Lung (tissue), 12 donors: ENCODE measurements around the gene RASL12. TPM values are rescaled to one million over a fixed set of nuclear protein-coding genes. Genes with fewer than 3 reads are reported as not detected.
"Not testable (repeated sequence)": the region's sequence is repeated elsewhere in the genome, so short reads cannot be mapped to it uniquely, and the experiment has no call there.

ENCODE experiments used
- ATAC-seq: fragments of 200-7000 bp; cut with Tn5 transposase; one replicate; pipeline ENCODE4 v1.9.1; 2020; ENCODE audit warnings: moderate number of reproducible peaks; ENCODE audit not compliant: insufficient read depth, low FRiP score
- DNase-seq, 3 donors: peaks; one replicate each; pipeline ENCODE4 v3.0.0-alpha.2; 2013 to 2017
- H3K27ac ChIP-seq, 2 donors: one replicate each; pipeline ENCODE4 v1.5.1; 2013; ENCODE audit warnings: mild to moderate bottlenecking in 2 of 2, moderate library complexity in 2 of 2, control low read depth in 1 of 2, inconsistent platforms in 1 of 2, low read depth in 1 of 2, low read length in 1 of 2
- H3K27me3 ChIP-seq, 3 donors: one replicate each; pipeline ENCODE4 v1.5.1; 2013; ENCODE audit warnings: low read length in 2 of 3; ENCODE audit not compliant: control insufficient read depth in 3 of 3, insufficient read depth in 3 of 3
- H3K36me3 ChIP-seq, 4 donors: one replicate each; pipeline ENCODE4 v1.5.1; 2013; ENCODE audit warnings: low read length in 4 of 4, mild to moderate bottlenecking in 1 of 4, moderate library complexity in 1 of 4; ENCODE audit not compliant: control insufficient read depth in 4 of 4, insufficient read depth in 4 of 4
- H3K4me1 ChIP-seq, 5 donors: one replicate each; pipeline ENCODE4 v1.5.1; 2013; ENCODE audit warnings: low read length in 5 of 5, mild to moderate bottlenecking in 2 of 5, moderate library complexity in 1 of 5; ENCODE audit not compliant: control insufficient read depth in 5 of 5, insufficient read depth in 5 of 5
- H3K4me3 ChIP-seq: one replicate; pipeline ENCODE4 v1.5.1; 2013; ENCODE audit warnings: mild to moderate bottlenecking, control low read depth, moderate library complexity
- H3K9ac ChIP-seq, 2 donors: one replicate each; pipeline ENCODE4 v1.5.1; 2013; ENCODE audit warnings: low read length in 2 of 2, control low read depth in 1 of 2; ENCODE audit not compliant: insufficient read depth in 1 of 2
- H3K9me3 ChIP-seq, 4 donors: one replicate each; pipeline ENCODE4 v1.5.1; 2013; ENCODE audit warnings: low read length in 3 of 4, mild to moderate bottlenecking in 1 of 4, moderate library complexity in 1 of 4; ENCODE audit not compliant: control insufficient read depth in 4 of 4, insufficient read depth in 3 of 4
- CTCF ChIP-seq: IDR thresholded peaks from 2 replicates; pipeline ENCODE4 v1.5.1; 2012; ENCODE audit warnings: mild to moderate bottlenecking; ENCODE audit errors: control extremely low read depth, extremely low read depth
- WGBS, 2 donors: extraction: QIAGEN DNeasy Blood & Tissue Kit; methylation state at CpG; one replicate each; pipeline ENCODE4 v1.1.7; 2013; 5-methylcytosine and 5-hydroxymethylcytosine counted together
- polyA plus RNA-seq, 2 donors: library from polyadenylated mRNA; stranded (reverse); fragments of 200-250 nt; gene quantifications; one replicate each; pipeline ENCODE4 v1.2.1, GENCODE V29; 2013
- total RNA-seq, 2 donors: library from RNA; depleted of rRNA in 1 of 2; stranded (reverse); fragments of >200 nt in 1 of 2; gene quantifications; one replicate each; pipeline ENCODE4 v1.2.1, GENCODE V29; 2014 to 2021
- donor health status: control.
- donor health status: control.
- donor health status: Bipolar disorder and iron deficiency.
- donor health status: healthy.
- donor health status: DM: yes; HTN: yes; CAD: no.

Gene RASL12
- total and polyA plus RNA-seq, 4 donors = 13.8 to 75.7 (median 23.2) TPM

- H3K4me3 ChIP-seq = no peak overlapping the region
- peaks cover 0 to 40% (median 24%) of the 10 kb centered on the region in 4 donors for H3K36me3 ChIP-seq
- WGBS, 2 donors = 81 to 84% methylated on average over 53 to 75 of the region's 75 CpGs
- H3K9me3 ChIP-seq = no peaks in the 10 kb centered on the region
- ATAC-seq (no peak), DNase-seq (no peak)
- H3K27me3 ChIP-seq = no peaks in the 10 kb centered on the region
- H3K27ac ChIP-seq = no peak overlapping the region
- peaks cover 0 to 11% (median 5%) of the 10 kb centered on the region in 5 donors for H3K4me1 ChIP-seq
- H3K9ac ChIP-seq = no peak overlapping the region
- TF ChIP-seq CTCF = no peak
Observed at GRCh38 chr15:65101891-65102708, 34.3 kb upstream of the RASL12 start.

- Histone ChIP-seq H3K4me1 (peaks cover 0 to 11% (median 5%) of the 10 kb centered on the region in 5 donors), H3K4me3 (no peak overlapping the region), H3K27me3 (no peaks in the 10 kb centered on the region), H3K27ac (no peak overlapping the region), H3K36me3 (peaks cover 0 to 40% (median 24%) of the 10 kb centered on the region in 4 donors), H3K9ac (no peak overlapping the region), H3K9me3 (no peaks in the 10 kb centered on the region)
- DNase-seq (peak; percentile 92 to 94 (median 94)), ATAC-seq (no peak)
- TF ChIP-seq CTCF = peak; percentile 53
- 20 to 39% methylated on average over 9 of the region's 9 CpGs for WGBS, 2 donors
Observed at GRCh38 chr15:65101411-65101890, 33.7 kb upstream of the RASL12 start.

- Histone ChIP-seq H3K27ac (no peak overlapping the region), H3K36me3 (peaks cover 0 to 35% (median 24%) of the 10 kb centered on the region in 4 donors), H3K9ac (no peak overlapping the region), H3K9me3 (no peaks in the 10 kb centered on the region), H3K4me1 (peaks cover 0 to 11% (median 5%) of the 10 kb centered on the region in 5 donors), H3K4me3 (no peak overlapping the region), H3K27me3 (no peaks in the 10 kb centered on the region)
- WGBS, 2 donors = 83 to 89% methylated on average over 7 of the region's 7 CpGs
- no peak for TF ChIP-seq CTCF
- ATAC-seq (no peak), DNase-seq (no peak)
Observed at GRCh38 chr15:65100442-65100841, 32.7 kb upstream of the RASL12 start.

- not testable (repeated sequence) for H3K9ac ChIP-seq, H3K4me3 ChIP-seq, H3K9me3 ChIP-seq, DNase-seq, ATAC-seq, H3K27ac ChIP-seq, H3K27me3 ChIP-seq
- WGBS, 2 donors = 96 to 97% methylated on average over 10 of the region's 10 CpGs
- peaks cover 0 to 16% (median 5%) of the 10 kb centered on the region in 5 donors for H3K4me1 ChIP-seq
- peaks cover 0 to 33% (median 22%) of the 10 kb centered on the region in 4 donors for H3K36me3 ChIP-seq
Observed at GRCh38 chr15:65099801-65100200, 32.0 kb upstream of the RASL12 start.
